Endothelial cell of umbilical vein (primary cell): ENCODE data around the gene DOCK4. TPM values are rescaled to one million over a fixed set of nuclear protein-coding genes. Genes with fewer than 3 reads are reported as not detected.

Source experiments
- BruUV-seq: library from RNA; stranded (reverse); fragments of 400-500 nt; replicated peaks from 2 replicates; lab custom pipeline; 2021; lab: Mats Ljungman, UMichigan
- CTCF ChIA-PET: fragments of 300-600, 350-600 bp; sonication (Branson Sonifier 250); formaldehyde crosslinking; loops from one replicate; lab custom pipeline; 2021; ENCODE audit warnings: antibody characterized with exemption, inconsistent platforms; lab: Charles Lee
- POLR2A ChIA-PET: fragments of 300-600, 350-600 bp; sonication (Branson Sonifier 250); formaldehyde crosslinking; loops from one replicate; lab custom pipeline; 2021; ENCODE audit warnings: antibody characterized with exemption, inconsistent platforms; lab: Charles Lee
- DNase-seq: peaks from one replicate; pipeline ENCODE4 v3.0.0-alpha.2; 2011; ENCODE audit warnings: low read depth, low spot score
- FAIRE-seq: peaks from 2 replicates; lab custom pipeline; 2011; peaks lifted over from hg19 to GRCh38; lab: Jason Lieb, UNC
- H2AFZ ChIP-seq: 2 replicates; pipeline ENCODE4 v1.6.0; 2012; ENCODE audit warnings: low read depth, low read length, control low read depth, inconsistent platforms
- H3K27ac ChIP-seq: 2 replicates; pipeline ENCODE4 v1.5.1; 2011; ENCODE audit warnings: low read depth, mild to moderate bottlenecking, control low read depth, low read length, moderate library complexity; ENCODE audit not compliant: insufficient read depth
- H3K27me3 ChIP-seq, 2 experiments: 2 replicates each; pipeline versions ENCODE4 v1.6.0 to v1.6.1; 2011; ENCODE audit warnings: low read length in 2 of 2, mixed read lengths in 1 of 2; ENCODE audit not compliant: control insufficient read depth in 2 of 2, insufficient read depth in 2 of 2
- H3K36me3 ChIP-seq, 2 experiments: 2 replicates in 1 of 2; 3 replicates in 1 of 2; pipeline ENCODE4 v1.5.1; 2011; ENCODE audit warnings: low read length in 2 of 2, mild to moderate bottlenecking in 1 of 2, moderate library complexity in 1 of 2; ENCODE audit not compliant: control insufficient read depth in 2 of 2, insufficient read depth in 2 of 2; ENCODE audit errors: extremely low read depth in 1 of 2
- H3K4me1 ChIP-seq: 3 replicates; pipeline ENCODE4 v1.5.1; 2011; ENCODE audit warnings: mild to moderate bottlenecking, low read length; ENCODE audit not compliant: control insufficient read depth, insufficient read depth; ENCODE audit errors: extremely low read depth
- H3K4me2 ChIP-seq: 2 replicates; pipeline ENCODE4 v1.6.1; 2011; ENCODE audit warnings: low read length, control low read depth, mixed read lengths; ENCODE audit not compliant: insufficient read depth
- H3K4me3 ChIP-seq, 3 experiments: fragments of 200-600 bp in 1 of 3; sonication (generic), shearing (Covaris generic) in 1 of 3; replicated peaks in 1 of 3; 2 replicates each; pipeline ENCODE4 v1.5.1; 2011 to 2016; ENCODE audit warnings: control low read depth in 3 of 3, low read length in 3 of 3, mild to moderate bottlenecking in 2 of 3, inconsistent platforms in 1 of 3, low read depth in 1 of 3, moderate library complexity in 1 of 3; ENCODE audit not compliant: insufficient read depth in 1 of 3
- H3K79me2 ChIP-seq: 2 replicates; pipeline ENCODE4 v1.6.0; 2012; ENCODE audit warnings: low read length, inconsistent platforms; ENCODE audit not compliant: control insufficient read depth, insufficient read depth
- H3K9ac ChIP-seq: replicated peaks from 2 replicates; pipeline ENCODE3; 2011; ENCODE audit warnings: low read length, control low read depth; ENCODE audit not compliant: insufficient read depth; ENCODE audit errors: extremely low read depth
- H3K9me1 ChIP-seq: replicated peaks from 3 replicates; pipeline ENCODE4 v1.6.0; 2011; ENCODE audit warnings: mild to moderate bottlenecking, low read length; ENCODE audit not compliant: control insufficient read depth, insufficient read depth; ENCODE audit errors: extremely low read depth
- H3K9me3 ChIP-seq: replicated peaks from 2 replicates; pipeline ENCODE4 v1.5.1; 2012; ENCODE audit warnings: low read length, inconsistent platforms; ENCODE audit not compliant: control insufficient read depth, insufficient read depth
- H4K20me1 ChIP-seq: replicated peaks from 2 replicates; pipeline ENCODE3; 2011; ENCODE audit warnings: mild to moderate bottlenecking, low read length; ENCODE audit not compliant: control insufficient read depth, insufficient read depth; ENCODE audit errors: extremely low read depth
- EZH2 ChIP-seq: IDR thresholded peaks from 2 replicates; pipeline ENCODE4 v1.6.1; 2012; ENCODE audit warnings: borderline replicate concordance, low read depth, mild to moderate bottlenecking, moderate library complexity, low read length, inconsistent platforms; ENCODE audit not compliant: severe bottlenecking
- FOS ChIP-seq: IDR thresholded peaks from 2 replicates; pipeline ENCODE4 v1.6.1; 2011; ENCODE audit warnings: mild to moderate bottlenecking, low read length, moderate library complexity, borderline replicate concordance; ENCODE audit not compliant: insufficient read depth
- GATA2 ChIP-seq: IDR thresholded peaks from 2 replicates; pipeline ENCODE4 v1.7.0; 2011; ENCODE audit warnings: low read depth, mild to moderate bottlenecking, moderate library complexity, mixed read lengths, low read length; ENCODE audit not compliant: insufficient read length, insufficient read depth
- JUN ChIP-seq: IDR thresholded peaks from 2 replicates; pipeline ENCODE4 v1.6.1; 2011; ENCODE audit warnings: borderline replicate concordance, low read depth; ENCODE audit not compliant: insufficient read length, insufficient read depth
- MYC ChIP-seq: IDR thresholded peaks from one replicate; pipeline ENCODE4 v1.6.1; 2011; ENCODE audit warnings: mild to moderate bottlenecking, low read depth, low read length
- POLR2A ChIP-seq: IDR thresholded peaks from 2 replicates; pipeline ENCODE4 v1.6.1; 2012; ENCODE audit warnings: low read depth, mild to moderate bottlenecking, control low read depth, low read length
- POLR2AphosphoS5 ChIP-seq: IDR thresholded peaks from 2 replicates; pipeline ENCODE4 v1.6.1; 2012; ENCODE audit warnings: low read depth, mild to moderate bottlenecking, control low read depth, low read length, moderate library complexity; ENCODE audit not compliant: insufficient read depth
- dilution Hi-C: fragments of 300-500 bp; cut with MboI; formaldehyde crosslinking; loops from one replicate; pipeline ENCODE4 v1.15.0; 2019; ENCODE audit warnings: low sequenced_read_pairs; ENCODE audit not compliant: extremely low pct_ligation_motif_present
- intact Hi-C: fragments of 100-400 bp; cut with micrococcal nuclease; formaldehyde crosslinking; loops from one replicate; pipeline ENCODE4 v1.10.0; 2022
- polyA plus RNA-seq, 4 experiments: library from polyadenylated mRNA; depleted of rRNA in 3 of 4; stranded (reverse) in 3 of 4; unstranded in 1 of 4; fragments of >200 nt; gene quantifications; 2 replicates each; pipeline versions ENCODE4 v1.2.1 to v1.2.3, GENCODE V29; 2011 to 2012; ENCODE audit warnings: missing spikeins in 1 of 4
- total RNA-seq: library from RNA; stranded (reverse); gene quantifications from 2 replicates; pipeline ENCODE4 v1.2.3, GENCODE V29; 2021
- TF ChIP-seq, protein P1 (sequence below): IDR thresholded peaks from 2 replicates; pipeline ENCODE4 v1.6.1; 2011; ENCODE audit not compliant: insufficient read depth, insufficient read length
- TF ChIP-seq, protein P2 (sequence below), 2 donors: IDR thresholded peaks; 1 replicate in 1 of 2; 2 replicates in 1 of 2; pipeline ENCODE4 v1.5.1; 2011; ENCODE audit warnings: low read length in 2 of 2, mild to moderate bottlenecking in 2 of 2, moderate library complexity in 2 of 2, control low read depth in 1 of 2, inconsistent platforms in 1 of 2, low read depth in 1 of 2; ENCODE audit not compliant: insufficient read depth in 1 of 2; ENCODE audit errors: extremely low read depth in 1 of 2

DOCK4 gene
- total and polyA plus RNA-seq, 2 donors (not counting 3 experiments of a cell fraction or from before 2014, with no cell fraction given), result 47.4 to 164 TPM

DNA sequence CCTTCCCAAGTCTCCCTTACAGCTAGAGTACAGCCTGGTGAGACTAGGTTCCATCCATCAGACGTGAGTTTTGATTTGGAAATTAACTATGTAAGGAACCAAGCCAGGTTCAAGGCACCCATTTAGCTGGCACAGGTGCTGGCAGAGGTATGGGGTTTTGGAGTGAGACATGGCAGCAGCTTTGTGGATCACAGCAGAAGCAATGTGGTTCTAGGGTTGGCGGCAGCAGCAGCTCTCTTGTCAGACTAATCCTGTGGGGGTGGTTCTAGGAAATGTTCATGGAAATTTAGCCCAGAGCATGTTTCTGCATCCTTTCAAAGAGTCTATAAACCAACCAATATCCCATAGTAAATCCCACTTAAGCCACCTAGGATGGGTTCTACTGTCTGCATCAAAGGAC is 142.2 kb downstream of the DOCK4 start:
- no TSS peak for BruUV-seq
- no peak overlapping the region for H3K4me3 ChIP-seq
- no peaks in the 10 kb centered on the region for H3K27me3 ChIP-seq
- intact Hi-C loops, result no loop called here
- FAIRE-seq (no peak), DNase-seq (no peak)
- ChIA-PET POLR2A (no interaction called here), CTCF (no interaction called here)
- no peak overlapping the region for H3K4me2 ChIP-seq
- no peak overlapping the region for H3K27ac ChIP-seq
- TF ChIP-seq POLR2AphosphoS5 (no peak), POLR2A (no peak), GATA2 (no peak), JUN (no peak), EZH2 (no peak)
- TF ChIP-seq, protein P1, sequence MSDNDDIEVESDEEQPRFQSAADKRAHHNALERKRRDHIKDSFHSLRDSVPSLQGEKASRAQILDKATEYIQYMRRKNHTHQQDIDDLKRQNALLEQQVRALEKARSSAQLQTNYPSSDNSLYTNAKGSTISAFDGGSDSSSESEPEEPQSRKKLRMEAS, result no peak
- no peak overlapping the region for H2AFZ ChIP-seq
- no peaks in the 10 kb centered on the region for H3K9me3 ChIP-seq
- H3K36me3 ChIP-seq, result peaks cover 0 to 2% of the 10 kb centered on the region in 2 experiments
- peaks cover 9% of the 10 kb centered on the region for H4K20me1 ChIP-seq
- H3K4me1 ChIP-seq, result peaks cover 4% of the 10 kb centered on the region
- no peaks in the 10 kb centered on the region for H3K9me1 ChIP-seq
- H3K79me2 ChIP-seq, result peaks cover 97% of the 10 kb centered on the region
- no peak overlapping the region for H3K9ac ChIP-seq
- dilution Hi-C loops, result no loop called here

DNA sequence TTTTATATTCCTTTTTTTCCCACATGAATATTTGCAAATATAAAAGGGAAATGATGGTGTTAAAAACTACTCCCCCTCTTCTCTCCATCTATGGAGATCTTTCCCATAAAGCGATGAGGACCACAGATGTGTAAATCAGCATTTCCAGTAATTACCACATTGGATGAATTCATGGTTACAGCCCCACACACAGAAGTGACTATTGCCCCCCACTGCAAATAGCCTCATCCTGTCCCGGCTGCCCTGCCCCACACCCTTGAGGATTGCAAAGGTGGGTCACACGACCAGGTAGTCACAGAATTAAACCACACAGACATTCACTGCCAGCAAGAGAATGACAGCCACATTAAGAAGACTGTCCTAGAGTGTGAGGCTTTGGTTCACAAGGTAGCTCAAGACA is 145.1 kb downstream of the DOCK4 start:
- H3K36me3 ChIP-seq, result peaks cover 0 to under 1% of the 10 kb centered on the region in 2 experiments
- no peak overlapping the region for H3K9ac ChIP-seq
- POLR2A ChIA-PET, result no interaction called here
- no peak overlapping the region for H3K4me2 ChIP-seq
- H3K4me1 ChIP-seq, result peaks cover 9% of the 10 kb centered on the region
- dilution Hi-C loops (no loop called here), intact Hi-C loops (no loop called here)
- DNase-seq, result no peak
- CTCF ChIA-PET, result interaction anchor here (0.7 to 0.9 kb wide), 2 partner anchors 28 to 30 kb away, joined by 3 read pairs; no protein-coding TSS in a partner anchor
- no peaks in the 10 kb centered on the region for H3K9me1 ChIP-seq
- peaks cover 9% of the 10 kb centered on the region for H4K20me1 ChIP-seq
- no peak for TF ChIP-seq POLR2AphosphoS5
- TF ChIP-seq, protein P1, result no peak
- TF ChIP-seq, protein P2, sequence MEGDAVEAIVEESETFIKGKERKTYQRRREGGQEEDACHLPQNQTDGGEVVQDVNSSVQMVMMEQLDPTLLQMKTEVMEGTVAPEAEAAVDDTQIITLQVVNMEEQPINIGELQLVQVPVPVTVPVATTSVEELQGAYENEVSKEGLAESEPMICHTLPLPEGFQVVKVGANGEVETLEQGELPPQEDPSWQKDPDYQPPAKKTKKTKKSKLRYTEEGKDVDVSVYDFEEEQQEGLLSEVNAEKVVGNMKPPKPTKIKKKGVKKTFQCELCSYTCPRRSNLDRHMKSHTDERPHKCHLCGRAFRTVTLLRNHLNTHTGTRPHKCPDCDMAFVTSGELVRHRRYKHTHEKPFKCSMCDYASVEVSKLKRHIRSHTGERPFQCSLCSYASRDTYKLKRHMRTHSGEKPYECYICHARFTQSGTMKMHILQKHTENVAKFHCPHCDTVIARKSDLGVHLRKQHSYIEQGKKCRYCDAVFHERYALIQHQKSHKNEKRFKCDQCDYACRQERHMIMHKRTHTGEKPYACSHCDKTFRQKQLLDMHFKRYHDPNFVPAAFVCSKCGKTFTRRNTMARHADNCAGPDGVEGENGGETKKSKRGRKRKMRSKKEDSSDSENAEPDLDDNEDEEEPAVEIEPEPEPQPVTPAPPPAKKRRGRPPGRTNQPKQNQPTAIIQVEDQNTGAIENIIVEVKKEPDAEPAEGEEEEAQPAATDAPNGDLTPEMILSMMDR (IDR thresholded peaks at IDR 0.05; ENCODE audit: extremely low read depth in 1 of 2, insufficient read depth in 1 of 2, low read depth in 1 of 2, low read length in 2 of 2), result no peak
- TF ChIP-seq JUN, result no peak
- TF ChIP-seq EZH2, result no peak
- TF ChIP-seq MYC, result no peak
- no peak for TF ChIP-seq FOS
- no peak for TF ChIP-seq GATA2
- no peak for TF ChIP-seq POLR2A
- no peak overlapping the region for H2AFZ ChIP-seq
- BruUV-seq, result no TSS peak
- no peaks in the 10 kb centered on the region for H3K27me3 ChIP-seq
- peaks cover 94% of the 10 kb centered on the region for H3K79me2 ChIP-seq
- FAIRE-seq, result no peak
- no peaks in the 10 kb centered on the region for H3K9me3 ChIP-seq
- no peak overlapping the region for H3K4me3 ChIP-seq
- H3K27ac ChIP-seq, result no peak overlapping the region
